GM20431 (cell line): Measurements from ENCODE around the gene CDYL2.

Experiments used
- in situ Hi-C: fragments of 300-500 bp; cut with MseI, MboI; formaldehyde crosslinking; loops from one replicate; pipeline ENCODE4 v1.15.0; 2020; ENCODE audit warnings: low sequenced_read_pairs; ENCODE audit not compliant: unreplicated experiment

Gene CDYL2

DNA sequence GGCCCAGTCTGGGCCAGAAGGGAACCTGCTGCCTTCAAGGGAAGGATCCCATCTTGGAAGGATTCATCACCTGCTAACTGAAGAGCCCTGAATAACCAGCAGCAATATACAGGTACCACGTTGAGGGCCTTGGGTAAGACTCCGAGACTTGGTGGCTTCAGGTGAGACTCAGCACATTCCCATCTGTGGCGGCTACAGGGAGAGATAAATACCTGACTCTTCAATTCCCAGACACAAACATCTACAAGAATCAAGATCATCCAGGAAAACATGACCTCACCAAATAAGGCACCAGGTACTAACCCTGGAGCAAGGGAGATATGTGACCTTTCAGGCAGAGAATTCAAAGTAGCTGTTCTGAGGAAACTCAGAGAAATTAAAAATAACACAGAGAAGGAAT lies 164.1 kb downstream of the CDYL2 start:
- in situ Hi-C loops: no loop called here

DNA sequence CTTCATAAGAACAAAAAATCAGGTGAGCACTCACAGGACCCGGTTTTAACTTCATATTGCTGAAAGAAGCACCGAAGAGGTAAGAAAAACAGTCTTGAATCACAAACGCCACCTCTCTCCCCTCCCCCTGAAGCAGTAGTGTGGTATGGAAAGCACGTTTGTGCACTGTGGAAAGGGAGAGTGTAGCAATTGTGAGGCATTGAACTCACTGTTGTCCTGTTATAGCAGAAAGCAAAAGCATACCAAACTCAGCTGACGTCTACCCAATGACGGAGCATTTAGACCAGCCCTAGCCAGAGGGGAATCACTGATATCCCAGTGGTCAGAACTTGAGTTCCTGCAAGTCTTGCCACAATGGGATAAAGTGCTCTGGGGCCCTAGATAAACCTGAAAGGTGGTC lies 164.8 kb downstream of the CDYL2 start:
- in situ Hi-C loops: no loop called here

DNA sequence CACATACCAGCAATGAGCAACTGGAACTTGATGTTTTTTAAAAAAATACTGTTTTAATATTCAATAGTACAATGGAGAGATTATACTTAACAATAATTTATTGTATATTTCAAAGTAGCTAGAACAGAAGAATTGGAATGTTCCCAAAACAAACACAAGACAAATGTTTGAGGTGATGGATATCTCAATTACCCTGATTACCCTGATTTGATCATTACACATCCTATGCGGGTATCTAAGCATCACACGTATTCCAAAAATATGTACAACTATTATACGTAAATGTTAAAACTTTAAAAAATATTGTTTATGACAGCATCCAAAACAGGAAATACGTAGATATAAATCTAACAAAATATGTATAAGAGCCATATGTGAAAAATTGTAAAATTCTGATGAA lies 166.8 kb downstream of the CDYL2 start:
- in situ Hi-C loops: no loop called here

DNA sequence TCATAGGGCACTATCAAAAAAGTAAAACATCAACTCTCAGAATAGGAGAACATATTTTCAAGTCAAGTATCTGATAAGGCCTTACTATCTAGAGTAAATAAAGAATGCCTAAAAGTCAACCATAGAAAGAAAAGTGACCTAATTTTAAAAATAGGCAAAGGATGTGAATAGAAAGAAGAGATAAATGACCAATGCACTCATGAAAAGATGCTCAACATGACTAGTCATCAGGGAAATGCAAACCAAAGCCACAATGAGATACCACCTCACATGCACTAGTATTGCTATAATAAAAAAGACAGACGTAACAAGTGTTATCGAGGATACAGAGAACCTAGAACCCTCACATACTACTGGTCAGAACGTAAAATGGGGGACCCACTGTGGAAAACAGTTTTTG lies 172.8 kb downstream of the CDYL2 start:
- in situ Hi-C loops: no loop called here

DNA sequence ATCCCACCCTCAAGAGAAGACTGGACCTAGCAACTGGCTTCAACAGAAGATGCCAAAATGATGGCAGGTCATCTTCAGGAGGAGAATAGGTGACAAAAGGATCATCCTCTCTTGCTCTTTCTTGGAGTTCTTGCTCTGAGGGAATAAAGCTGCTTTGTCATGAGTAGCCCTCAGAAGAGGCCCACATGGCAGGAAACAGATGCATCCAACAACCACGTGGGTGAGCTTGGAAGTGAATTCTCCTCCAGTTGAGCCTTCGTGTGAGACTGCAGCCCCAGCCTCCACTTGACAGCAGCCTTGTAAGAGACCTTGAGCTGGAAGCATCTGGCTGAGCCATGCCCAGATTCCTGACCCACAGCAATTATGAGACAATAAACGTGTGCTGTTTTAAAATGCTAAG lies 176.1 kb downstream of the CDYL2 start:
- in situ Hi-C loops: no loop called here

DNA sequence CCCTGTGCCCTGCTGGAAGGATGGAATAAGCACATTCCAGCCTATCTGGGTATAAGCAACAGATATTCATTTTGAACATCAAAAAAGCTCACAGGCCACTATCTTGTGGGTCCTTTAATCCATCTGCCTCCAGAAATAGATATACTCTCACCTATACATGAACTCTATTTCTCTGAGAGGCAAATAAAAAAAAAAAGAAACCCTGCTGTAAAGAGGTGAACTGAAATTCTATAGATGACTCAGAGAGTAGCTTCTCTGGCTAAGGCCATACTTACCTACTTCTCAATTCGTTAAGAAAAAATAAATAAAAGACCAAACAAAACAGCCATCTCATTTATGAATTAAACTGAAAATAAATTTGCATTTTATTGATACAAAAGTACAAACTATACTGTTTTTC lies 177.3 kb downstream of the CDYL2 start:
- in situ Hi-C loops: no loop called here

DNA sequence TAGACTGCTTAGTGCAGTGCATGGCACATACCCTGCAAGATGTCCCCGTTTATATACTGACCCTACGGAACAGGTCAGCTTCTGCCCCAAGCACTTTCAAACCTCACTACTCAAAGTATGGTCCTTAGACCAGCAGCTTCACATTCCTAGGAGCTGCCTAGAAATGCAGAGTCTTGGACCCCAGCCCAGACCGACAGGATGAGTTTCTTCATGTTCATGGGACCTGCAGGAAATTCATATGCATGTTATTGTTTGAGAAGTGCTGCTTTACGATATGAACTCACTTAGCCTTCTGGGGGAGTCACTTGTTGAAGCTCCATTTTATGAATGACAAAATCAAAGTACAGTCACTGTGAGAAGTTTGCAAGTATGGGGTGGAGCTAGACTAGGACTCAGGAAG lies 181.0 kb downstream of the CDYL2 start:
- in situ Hi-C loops: no loop called here

DNA sequence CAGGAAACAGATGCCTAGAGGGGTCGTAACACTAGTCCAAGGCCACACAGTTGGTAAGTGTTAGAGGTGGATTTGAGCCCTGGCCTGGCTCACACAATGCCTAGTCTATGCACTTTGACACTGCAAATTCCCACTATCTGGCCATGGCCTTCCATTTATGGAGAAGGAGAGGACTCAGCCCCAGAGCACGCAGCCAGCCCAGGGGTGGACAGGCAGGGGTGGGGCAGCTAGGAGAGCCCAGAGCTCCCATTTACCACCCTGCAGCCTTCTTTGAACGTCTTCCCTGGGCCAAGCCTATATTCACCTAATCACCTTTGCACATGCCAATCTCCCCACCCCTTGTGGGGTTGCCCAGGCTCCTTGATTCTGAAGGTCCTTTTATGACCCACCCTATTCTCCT lies 182.4 kb downstream of the CDYL2 start:
- in situ Hi-C loops: no loop called here

DNA sequence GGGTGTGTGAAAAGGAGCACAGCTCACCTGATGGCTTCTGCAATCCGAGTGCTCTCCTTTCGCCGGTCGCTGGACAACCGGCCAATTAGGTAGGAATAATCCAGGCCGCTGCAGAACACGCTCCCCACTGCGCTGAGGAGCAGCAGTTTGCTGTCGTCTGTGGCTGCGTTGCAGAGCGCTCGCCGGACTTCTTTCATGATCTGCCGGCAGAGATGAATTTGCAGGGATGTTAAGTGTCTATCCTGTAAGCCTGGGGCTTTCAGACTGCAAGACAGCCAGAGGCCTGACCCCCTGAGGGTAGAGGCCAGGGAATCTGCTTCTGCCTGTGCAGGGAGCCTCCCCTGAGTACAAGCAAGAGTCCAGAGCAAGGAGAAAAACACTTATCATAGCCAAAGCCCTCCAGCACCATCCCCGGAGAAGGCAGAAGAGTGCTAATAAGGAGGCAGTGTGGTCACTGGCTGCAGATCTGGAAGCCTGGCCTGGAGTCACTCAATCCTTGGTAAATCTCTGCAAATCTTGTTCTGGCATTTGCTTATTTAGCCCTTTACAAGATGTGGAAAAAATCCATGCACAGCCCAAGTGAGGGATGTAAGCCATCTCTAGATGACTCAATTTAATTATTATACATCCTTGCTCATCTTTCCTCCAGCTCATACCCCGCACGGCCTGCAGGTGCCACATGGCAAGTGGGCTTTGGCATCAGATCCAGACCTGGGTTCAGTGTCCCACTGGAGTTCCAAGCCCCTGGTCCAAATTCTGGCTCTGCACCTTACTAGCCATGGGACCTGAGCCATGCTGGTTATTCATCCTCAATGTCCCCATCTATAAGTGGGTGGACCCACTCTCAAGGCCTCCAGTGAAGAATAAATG lies 183.4 kb downstream of the CDYL2 start:
- in situ Hi-C loops: no loop called here

DNA sequence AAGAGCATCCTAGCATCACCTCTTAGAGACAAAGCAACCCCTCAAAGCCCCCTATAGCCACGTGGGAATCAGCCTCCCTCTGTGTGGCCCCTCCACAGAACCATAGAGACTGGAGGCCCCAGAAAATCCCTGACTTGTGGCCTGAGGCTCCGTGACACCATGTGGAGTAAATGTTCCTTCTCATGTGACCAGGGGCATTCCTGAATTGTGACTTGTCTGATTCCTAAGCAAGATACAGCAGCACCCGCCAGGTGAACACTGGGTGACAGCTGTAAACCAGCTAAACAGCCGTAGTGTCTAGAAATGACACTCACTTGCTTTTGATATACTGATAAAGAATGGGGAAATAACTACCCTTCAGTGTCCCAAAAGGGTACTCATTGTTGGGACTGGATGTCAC lies 184.6 kb downstream of the CDYL2 start:
- in situ Hi-C loops: no loop called here

DNA sequence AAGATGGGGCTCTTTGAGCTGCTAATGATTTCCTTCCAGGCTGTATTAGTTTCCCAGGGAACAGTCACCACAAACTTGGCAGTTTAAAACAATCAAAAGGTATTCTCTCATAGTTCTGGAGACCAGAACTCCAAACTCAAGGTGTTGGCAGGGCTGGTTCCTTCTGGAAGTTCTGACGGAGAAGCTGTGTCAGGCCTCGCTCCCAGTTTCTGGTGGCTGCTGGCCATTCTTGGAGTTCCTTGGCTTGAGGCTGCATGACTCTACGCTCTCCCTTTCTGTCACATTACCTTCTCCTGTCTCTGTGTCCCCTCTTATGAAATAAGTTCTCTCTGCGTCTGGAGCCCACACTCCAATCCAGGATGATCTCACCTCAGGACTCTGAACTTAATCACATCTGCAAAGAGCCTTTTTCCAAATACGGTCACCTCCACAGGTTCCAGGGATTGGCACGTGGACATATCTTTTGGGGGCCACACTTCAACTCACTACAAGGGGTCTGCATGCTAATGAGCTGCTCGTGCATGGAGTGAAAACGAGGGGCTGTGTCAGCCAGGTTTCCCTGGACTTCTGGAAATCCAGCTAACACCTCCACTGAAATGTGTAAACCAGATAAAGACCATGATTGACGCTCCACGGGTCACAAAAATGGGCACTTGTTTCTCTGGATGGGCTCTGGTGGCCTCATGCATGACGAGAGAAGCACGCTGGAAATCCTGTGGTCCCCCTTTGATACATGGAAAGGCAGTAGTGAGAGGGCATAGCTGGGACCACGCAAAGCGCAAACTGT lies 185.3 kb downstream of the CDYL2 start:
- in situ Hi-C loops: no loop called here

DNA sequence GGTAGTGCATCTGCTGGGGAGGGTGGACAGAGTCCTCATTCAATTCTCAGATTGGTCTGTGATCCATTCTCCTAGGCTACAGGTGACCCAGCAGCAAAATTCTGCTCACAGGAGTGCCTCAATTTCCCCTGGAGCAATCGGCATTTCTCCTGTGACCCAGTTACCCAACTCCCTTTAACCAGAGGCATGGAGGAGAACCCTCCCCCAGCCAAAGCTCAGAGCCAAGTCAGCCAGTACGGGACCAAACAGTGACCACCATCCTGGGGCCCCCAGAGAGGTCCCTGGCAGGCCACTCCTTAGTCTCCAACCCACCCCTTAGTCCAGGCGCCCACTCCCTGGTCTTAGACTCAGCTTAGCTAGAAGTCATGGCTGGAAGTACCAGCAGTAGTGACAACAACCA lies 188.0 kb downstream of the CDYL2 start:
- in situ Hi-C loops: no loop called here

DNA sequence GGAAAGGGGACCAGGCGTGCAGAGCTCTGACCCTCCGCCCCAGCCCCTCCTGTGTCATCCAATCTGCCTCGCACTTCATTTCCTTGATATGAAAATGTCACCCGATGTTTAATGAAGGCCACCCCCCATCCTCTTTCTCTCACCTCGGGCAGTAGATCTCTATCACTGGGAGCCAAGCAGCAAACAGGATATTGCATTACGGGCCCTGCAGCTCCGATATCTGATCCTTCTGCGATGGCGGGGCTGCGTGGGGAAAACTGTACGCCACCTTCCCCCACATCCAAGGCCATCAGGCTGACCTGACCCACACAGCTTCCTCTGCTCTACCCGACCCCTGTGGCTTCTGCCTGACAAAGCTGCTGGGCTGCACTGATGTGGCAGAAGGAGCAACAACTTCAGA lies 188.7 kb downstream of the CDYL2 start:
- in situ Hi-C loops: no loop called here

DNA sequence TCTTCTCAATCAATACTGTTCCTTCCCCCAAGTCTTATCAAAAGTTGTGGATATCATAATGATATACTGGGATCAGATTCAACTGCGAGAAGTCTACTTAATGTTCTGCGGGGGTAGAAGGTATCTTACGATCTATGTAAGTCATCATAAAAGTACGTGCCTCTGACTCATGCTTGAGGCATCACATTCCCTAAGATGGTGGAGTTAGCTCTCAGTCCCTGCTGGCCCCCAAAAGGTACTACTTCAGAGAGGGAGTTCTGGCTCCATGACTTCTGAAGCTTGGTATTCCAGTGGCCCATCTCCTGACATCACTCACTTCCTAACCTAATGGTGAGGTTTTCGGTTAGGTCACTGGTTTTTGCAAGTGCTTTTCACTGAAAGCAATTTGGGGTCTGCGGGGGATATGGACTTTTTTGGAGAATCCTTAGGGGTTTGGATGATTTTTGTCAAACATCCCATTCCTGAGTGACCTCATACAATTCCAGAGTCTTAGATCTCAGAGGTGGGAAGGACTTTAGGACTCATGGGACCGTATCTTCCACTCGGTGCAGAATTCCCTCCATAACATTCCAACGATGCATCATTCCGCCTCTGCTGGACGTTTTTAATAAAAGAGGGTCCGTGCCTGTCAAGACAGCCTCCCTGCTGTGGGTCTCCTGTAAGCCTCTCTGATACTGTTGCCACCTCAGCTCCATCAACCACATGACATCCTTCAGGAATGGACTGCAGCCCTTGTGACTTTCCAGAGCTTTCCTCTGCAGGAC lies 189.3 kb downstream of the CDYL2 start:
- in situ Hi-C loops: no loop called here

DNA sequence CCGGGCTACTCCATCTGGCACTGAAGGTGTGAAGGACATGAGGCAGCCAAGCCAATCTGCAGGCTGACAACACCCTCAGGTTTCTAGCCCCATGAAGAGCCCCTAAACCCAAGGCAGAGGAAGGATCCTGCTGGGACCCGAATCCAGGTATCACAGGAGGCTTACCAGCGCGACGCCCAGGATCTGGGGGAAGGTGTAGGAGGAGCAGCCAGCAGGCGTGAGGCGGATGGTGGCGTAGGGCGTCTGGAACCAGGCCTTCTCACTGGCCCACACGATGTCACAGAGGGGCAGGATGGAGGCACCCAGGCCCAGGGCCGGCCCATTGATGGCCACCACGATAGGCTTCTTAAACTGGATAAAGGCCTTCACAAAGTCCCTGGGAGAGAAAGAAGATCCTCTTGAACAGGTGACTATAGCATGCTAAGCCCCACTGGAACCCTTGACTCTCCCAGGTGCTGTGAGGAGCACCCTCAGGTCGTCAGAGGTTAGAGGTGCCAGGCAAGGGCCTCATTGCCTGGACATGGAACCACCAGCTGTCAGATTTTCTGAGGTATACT lies 191.9 kb downstream of the CDYL2 start:
- in situ Hi-C loops: no loop called here

DNA sequence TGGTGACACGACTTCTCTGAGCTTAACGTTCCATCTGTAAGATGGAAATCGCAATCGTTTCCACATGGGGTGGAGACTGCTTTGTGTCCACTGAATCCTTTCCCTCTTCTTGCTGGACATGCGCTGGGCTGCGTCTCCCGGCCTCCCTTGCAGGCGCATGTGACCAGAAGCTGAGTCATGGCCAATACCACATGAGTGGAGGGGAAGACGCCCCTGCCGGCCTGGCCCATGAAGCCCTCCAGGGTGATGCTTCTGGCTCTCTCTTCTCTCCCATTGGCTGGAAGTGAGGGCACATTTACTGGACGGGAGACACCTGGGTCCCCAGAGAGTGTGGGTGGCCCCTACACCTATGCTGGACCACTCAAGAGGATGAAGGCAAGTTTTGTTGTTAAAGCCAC lies 192.5 kb downstream of the CDYL2 start:
- in situ Hi-C loops: no loop called here

DNA sequence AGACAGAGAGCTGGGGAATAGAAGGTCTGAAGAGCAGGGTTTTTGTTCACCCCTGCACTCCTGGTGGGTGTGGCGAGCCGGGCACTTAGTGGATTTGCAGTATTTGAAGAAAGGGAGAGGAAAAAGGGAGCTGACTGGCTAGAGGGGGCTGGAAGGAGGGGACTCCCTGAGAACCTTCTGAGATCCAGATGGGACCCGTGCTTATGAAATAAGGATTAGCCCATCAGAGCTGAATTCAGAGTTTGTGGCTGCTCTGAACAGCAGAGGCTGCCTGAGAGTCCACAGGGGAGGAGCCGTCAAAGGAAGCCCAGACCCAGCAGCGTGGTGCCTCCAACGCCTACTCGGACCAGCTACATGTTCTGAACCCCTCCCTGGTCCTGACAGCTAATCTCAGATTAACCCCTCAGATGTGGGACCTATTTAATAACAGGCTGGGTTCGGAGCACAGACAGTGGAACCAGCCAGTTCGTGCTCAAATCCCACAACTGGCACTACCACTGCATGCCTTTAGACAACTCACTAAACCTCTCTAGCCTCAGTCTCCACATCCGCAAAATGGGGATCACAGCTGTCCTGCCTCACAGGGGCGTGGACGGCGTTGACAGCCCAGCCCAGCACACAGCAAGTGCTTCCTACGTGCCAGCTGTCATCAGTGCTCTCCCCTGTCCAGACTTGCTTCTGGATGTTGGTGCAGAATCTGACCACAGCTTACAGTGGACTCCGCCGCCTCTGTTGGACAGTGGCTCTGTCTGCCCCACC lies 193.0 kb downstream of the CDYL2 start:
- in situ Hi-C loops: no loop called here

DNA sequence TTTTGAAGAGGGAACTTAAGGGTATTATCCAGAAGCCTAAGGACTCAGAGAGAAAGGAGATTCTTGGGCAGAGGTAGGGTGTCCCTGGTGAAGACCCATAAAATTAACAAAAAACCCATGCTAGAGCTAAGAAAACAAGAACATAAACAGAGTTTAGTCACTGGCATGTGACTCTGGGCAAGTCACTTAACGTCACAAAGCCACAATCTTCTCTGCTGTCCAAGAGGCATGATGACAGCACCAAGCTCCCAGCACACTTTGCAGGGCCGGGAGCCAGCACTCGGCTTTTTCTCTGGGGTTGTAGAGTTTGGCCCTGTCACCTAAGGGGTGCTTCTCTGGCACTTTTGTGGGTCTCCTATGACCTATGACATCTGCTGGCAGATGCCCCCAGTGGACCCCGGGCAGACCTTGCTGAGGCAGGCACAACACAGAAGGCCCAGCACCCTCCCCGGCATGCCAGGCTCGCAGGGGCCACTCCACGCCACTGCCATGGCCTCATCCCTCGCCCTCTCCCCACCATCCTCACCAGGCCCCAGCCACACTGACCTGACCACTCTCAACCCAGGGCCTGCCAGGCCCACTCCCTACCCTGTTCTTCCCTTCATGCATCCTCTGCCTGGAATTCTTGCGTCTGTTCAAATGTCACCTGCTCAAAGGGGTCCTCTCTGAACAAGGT lies 193.8 kb downstream of the CDYL2 start:
- in situ Hi-C loops: no loop called here

DNA sequence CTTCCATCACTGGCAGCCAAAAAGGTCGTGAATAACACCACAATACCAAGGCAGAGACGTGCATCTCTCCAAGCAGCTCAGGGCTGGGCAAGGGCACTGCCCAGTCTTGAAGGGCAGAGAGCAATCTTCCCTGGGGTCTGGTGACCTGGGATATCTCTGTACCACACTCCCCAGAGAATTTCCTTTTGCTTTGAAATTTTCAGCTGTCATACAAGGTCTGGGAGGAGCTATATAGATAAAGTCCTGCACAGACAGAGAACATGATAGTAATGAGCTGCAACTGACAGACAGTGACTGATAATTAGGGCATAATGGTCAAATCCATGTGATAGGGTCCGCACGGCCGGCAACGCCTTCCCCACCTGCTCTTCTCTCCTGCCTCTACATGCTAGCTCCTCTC lies 195.5 kb downstream of the CDYL2 start:
- in situ Hi-C loops: no loop called here
